ENCODE measurements around the gene UNC13D.

- no peak for TF ChIP-seq EZH2 (IDR thresholded peaks at IDR 0.05; ENCODE audit: insufficient read depth, poor library complexity, severe bottlenecking)
- no peak for TF ChIP-seq EZH2phosphoT487 (IDR thresholded peaks at IDR 0.05; ENCODE audit: insufficient read depth, low read depth)
Observed at GRCh38 chr17:75814021-75814395, 30.2 kb downstream of the UNC13D start.

All from GM23248 (cell line).